Left cardiac atrium (tissue), 4 donors: ENCODE data around the gene MTUS2. TPM values are rescaled to one million over a fixed set of nuclear protein-coding genes. Genes with fewer than 3 reads are reported as not detected.
"Not testable (repeated sequence)": the region's sequence is repeated elsewhere in the genome, so short reads cannot be mapped to it uniquely, and the experiment has no call there.

Experiments
- ATAC-seq, 2 donors: fragments of 200-7000 bp; cut with Tn5 transposase; one replicate each; pipeline ENCODE4 v1.9.1; 2020; ENCODE audit warnings: mild to moderate bottlenecking in 2 of 2, moderate library complexity in 2 of 2
- DNase-seq: peaks from one replicate; pipeline ENCODE4 v3.0.0-alpha.2; 2020
- intact Hi-C, 2 donors: fragments of 100-400 bp; cut with DNase I; formaldehyde crosslinking; loops; one replicate each; pipeline versions ENCODE4 v1.14.1 to v1.15.1; 2022 to 2023
- total RNA-seq, 2 donors: library from RNA; stranded (reverse); fragmentation: NEBNext Ultra II Directional; extraction: Animal tissue kit (Norgen Biotek cat#: 25700); gene quantifications; one replicate each; pipeline ENCODE4 v1.2.1, GENCODE V29; 2021
- donor health status: DM: no; HTN: yes; CAD: no.
- donor health status: DM: no; HTN: yes; CAD: no; lungs with severe emphysema.
- donor health status: DM: yes; HTN: yes; CAD: no.
- donor health status: Dilated cardiomyopathy.

MTUS2 gene
- total RNA-seq, 2 donors from 2014 or later, result 22.8 to 52.4 TPM

- intact Hi-C loops, ATAC-seq, DNase-seq: not testable (repeated sequence)
Measured at GRCh38 chr13:29390598-29390997, 570.5 kb downstream of the MTUS2 start.

GRCh38 chr13:29396446-29396845 lies 576.3 kb downstream of the MTUS2 start:
- no peak for ATAC-seq
- DNase-seq, result no peak
- intact Hi-C loops, result no loop called here

GRCh38 chr13:29397265-29397664 lies 577.1 kb downstream of the MTUS2 start:
- ATAC-seq, result no peak
- no peak for DNase-seq
- intact Hi-C loops, result no loop called here

GRCh38 chr13:29402166-29402636 lies 582.1 kb downstream of the MTUS2 start:
- ATAC-seq, result peak; percentile 50 to 77
- DNase-seq, result no peak
- intact Hi-C loops, result no loop called here

GRCh38 chr13:29405401-29405800 lies 585.3 kb downstream of the MTUS2 start:
- no peak for ATAC-seq
- intact Hi-C loops, result no loop called here

GRCh38 chr13:29411481-29411880 lies 591.3 kb downstream of the MTUS2 start:
- ATAC-seq, result no peak
- intact Hi-C loops, result no loop called here
- DNase-seq, result no peak

More at GRCh38 chr13:29405401-29405800, 585.3 kb downstream of the MTUS2 start:
- DNase-seq, result no peak

GRCh38 chr13:29418026-29418425 lies 597.9 kb downstream of the MTUS2 start:
- intact Hi-C loops, result no loop called here
- DNase-seq (no peak), ATAC-seq (no peak)

GRCh38 chr13:29421118-29421517 lies 601.0 kb downstream of the MTUS2 start:
- DNase-seq, result no peak
- no peak for ATAC-seq
- intact Hi-C loops, result no loop called here

GRCh38 chr13:29422015-29422414 lies 601.9 kb downstream of the MTUS2 start:
- DNase-seq (no peak), ATAC-seq (no peak)
- intact Hi-C loops, result no loop called here

GRCh38 chr13:29423050-29423449 lies 602.9 kb downstream of the MTUS2 start:
- intact Hi-C loops, result no loop called here
- DNase-seq (no peak), ATAC-seq (no peak)

- intact Hi-C loops, result no loop called here
- no peak for ATAC-seq
- DNase-seq, result no peak
Measured at GRCh38 chr13:29427937-29428309, 607.8 kb downstream of the MTUS2 start.

GRCh38 chr13:29428310-29429181 lies 608.4 kb downstream of the MTUS2 start:
- peak; percentile 95 to 97 for ATAC-seq
- intact Hi-C loops, result no loop called here
- peak; percentile 40 for DNase-seq

GRCh38 chr13:29429286-29429900 lies 609.3 kb downstream of the MTUS2 start:
- no peak for DNase-seq
- intact Hi-C loops, result no loop called here
- no peak for ATAC-seq

GRCh38 chr13:29434217-29434945 lies 614.2 kb downstream of the MTUS2 start:
- intact Hi-C loops, result no loop called here

GRCh38 chr13:29435125-29435911 lies 615.2 kb downstream of the MTUS2 start:
- intact Hi-C loops, result no loop called here
- DNase-seq, result no peak
- ATAC-seq, result peak; percentile 89 to 91

More at GRCh38 chr13:29434217-29434945, 614.2 kb downstream of the MTUS2 start:
- DNase-seq (no peak), ATAC-seq (no peak)

- ATAC-seq (peak in 1 of 2 donors; percentile 51), DNase-seq (no peak)
- intact Hi-C loops, result no loop called here
Measured at GRCh38 chr13:29436291-29436690, 616.2 kb downstream of the MTUS2 start.

- DNase-seq, result no peak
- peak in 1 of 2 donors; percentile 8 for ATAC-seq
- intact Hi-C loops, result no loop called here
Measured at GRCh38 chr13:29436721-29437280, 616.7 kb downstream of the MTUS2 start.

GRCh38 chr13:29438769-29439168 lies 618.6 kb downstream of the MTUS2 start:
- intact Hi-C loops, result no loop called here
- ATAC-seq (peak; percentile 57 to 67), DNase-seq (no peak)
